OCI-LY3 (cell line): Measurements from ENCODE around the gene PTPRR.
"Not testable (repeated sequence)": the region's sequence is repeated elsewhere in the genome, so short reads cannot be mapped to it uniquely, and the experiment has no call there.

Experiments used
- H2AFZ ChIP-seq: fragments of 200-600, 300-600 bp; shearing (Covaris generic); 2 replicates; pipeline ENCODE4 v1.6.0; 2014; ENCODE audit warnings: antibody characterized with exemption, low read depth, low read length
- H3K27ac ChIP-seq: fragments of 200-600, 300-600 bp; sonication (generic); 2 replicates; pipeline ENCODE4 v1.5.1; 2014; ENCODE audit warnings: mild to moderate bottlenecking, low read length, moderate library complexity, mixed read lengths
- H3K27me3 ChIP-seq: fragments of 200-600, 300-600 bp; sonication (generic); 2 replicates; pipeline ENCODE4 v1.6.1; 2014; ENCODE audit warnings: low read depth, low read length, mixed read lengths
- H3K36me3 ChIP-seq: fragments of 200-600, 300-600 bp; sonication (generic); replicated peaks from 2 replicates; pipeline ENCODE3; 2014; ENCODE audit warnings: low read depth, low read length, mixed read lengths
- H3K4me1 ChIP-seq: fragments of 300-600, 200-600 bp; sonication (generic); 2 replicates; pipeline ENCODE4 v1.6.1; 2014; ENCODE audit warnings: low read length, mixed read lengths
- H3K4me2 ChIP-seq: fragments of 200-600, 300-600 bp; sonication (generic); 2 replicates; pipeline ENCODE4 v1.6.1; 2014; ENCODE audit warnings: low read length, mixed read lengths
- H3K4me3 ChIP-seq: fragments of 300-600, 200-600 bp; sonication (generic); 2 replicates; pipeline ENCODE4 v1.5.1; 2014; ENCODE audit warnings: antibody characterized with exemption, mild to moderate bottlenecking, low read length, moderate library complexity
- H3K79me2 ChIP-seq: fragments of 300-600, 200-600 bp; shearing (Covaris generic); 2 replicates; pipeline ENCODE4 v1.6.1; 2014; ENCODE audit warnings: mild to moderate bottlenecking, low read length, mixed read lengths
- H3K9ac ChIP-seq: fragments of 300-600, 200-600 bp; shearing (Covaris generic); 2 replicates; pipeline ENCODE4 v1.6.0; 2014; ENCODE audit warnings: mild to moderate bottlenecking, low read length, moderate library complexity
- H3K9me3 ChIP-seq: fragments of 200-600, 300-600 bp; shearing (Covaris generic); 2 replicates; pipeline ENCODE4 v1.6.1; 2014; ENCODE audit warnings: low read length, mixed read lengths; ENCODE audit not compliant: insufficient read depth
- H4K20me1 ChIP-seq: fragments of 200-600, 300-600 bp; sonication (generic); 2 replicates; pipeline ENCODE4 v1.6.1; 2016; ENCODE audit warnings: low read length, mixed read lengths; ENCODE audit not compliant: insufficient read depth
- CTCF ChIP-seq: fragments of 200-600, 300-600 bp; sonication (generic); IDR thresholded peaks from 2 replicates; pipeline ENCODE4 v1.5.1; 2014; ENCODE audit warnings: antibody characterized with exemption, low read length, low read depth
- EZH2phosphoT487 ChIP-seq: fragments of 200-600 bp; shearing (Covaris generic); IDR thresholded peaks from 2 replicates; pipeline ENCODE4 v1.6.1; 2018; ENCODE audit warnings: antibody characterized with exemption, mixed run types, low read depth

The PTPRR gene

GRCh38 chr12:70739756-70740155 is 180.8 kb downstream of the PTPRR start:
- Histone ChIP-seq H2AFZ (no peak overlapping the region), H3K4me3 (no peak overlapping the region), H3K79me2 (no peaks in the 10 kb centered on the region), H4K20me1 (no peaks in the 10 kb centered on the region), H3K4me1 (peaks cover 5% of the 10 kb centered on the region; the same call in 1 of the 2 replicates), H3K4me2 (no peak overlapping the region), H3K27me3 (0 out of 2 replicates have a peak, but pooled peaks cover 9% of the 10 kb centered on the region), H3K36me3 (no peaks in the 10 kb centered on the region), H3K27ac (no peak overlapping the region), H3K9me3 (no peaks in the 10 kb centered on the region), H3K9ac (no peak overlapping the region)
- TF ChIP-seq EZH2phosphoT487: no peak
- TF ChIP-seq CTCF: no peak

- H3K4me3 ChIP-seq: no peak overlapping the region
- no peaks in the 10 kb centered on the region for H3K36me3 ChIP-seq
- TF ChIP-seq EZH2phosphoT487 (no peak), CTCF (no peak)
- H3K9me3 ChIP-seq: no peaks in the 10 kb centered on the region
- no peaks in the 10 kb centered on the region for H4K20me1 ChIP-seq
- H3K9ac ChIP-seq: no peak overlapping the region
- H3K27me3 ChIP-seq: peaks cover 7% of the 10 kb centered on the region; the same call in 1 of the 2 replicates
- no peak overlapping the region for H2AFZ ChIP-seq
- no peaks in the 10 kb centered on the region for H3K4me1 ChIP-seq
- no peak overlapping the region for H3K27ac ChIP-seq
- no peaks in the 10 kb centered on the region for H3K79me2 ChIP-seq
- no peak overlapping the region for H3K4me2 ChIP-seq
Measured at GRCh38 chr12:70736351-70737133, 184.0 kb downstream of the PTPRR start.

- H3K79me2 ChIP-seq, H3K9me3 ChIP-seq, H4K20me1 ChIP-seq, H3K4me1 ChIP-seq, H3K36me3 ChIP-seq, H3K4me3 ChIP-seq, H3K4me2 ChIP-seq, H3K27me3 ChIP-seq, H3K27ac ChIP-seq, H2AFZ ChIP-seq, H3K9ac ChIP-seq: not testable (repeated sequence)
Measured at GRCh38 chr12:70735197-70735596, 185.3 kb downstream of the PTPRR start.

GRCh38 chr12:70733385-70733784 is 187.2 kb downstream of the PTPRR start:
- H3K9me3 ChIP-seq: no peaks in the 10 kb centered on the region
- no peaks in the 10 kb centered on the region for H3K4me1 ChIP-seq
- no peak overlapping the region for H3K4me3 ChIP-seq
- H3K9ac ChIP-seq: no peak overlapping the region
- H3K27ac ChIP-seq: no peak overlapping the region
- peaks cover 8% of the 10 kb centered on the region; the same call in 1 of the 2 replicates for H3K27me3 ChIP-seq
- H3K79me2 ChIP-seq: no peaks in the 10 kb centered on the region
- no peak overlapping the region for H2AFZ ChIP-seq
- TF ChIP-seq CTCF: peak; percentile 64
- TF ChIP-seq EZH2phosphoT487: no peak
- no peaks in the 10 kb centered on the region for H3K36me3 ChIP-seq
- no peaks in the 10 kb centered on the region for H4K20me1 ChIP-seq
- no peak overlapping the region for H3K4me2 ChIP-seq
